K562 (cell line): ENCODE data around the gene TTLL12. TPM values are rescaled to one million over a fixed set of nuclear protein-coding genes. Genes with fewer than 3 reads are reported as not detected.

Experiments used
- ATAC-seq: fragments of 200-7000 bp; cut with Tn5 transposase; 3 replicates; pipeline ENCODE4 v1.9.1; 2020; ENCODE audit warnings: moderate library complexity
- BruUV-seq: library from RNA; stranded (reverse); fragments of 400-500 nt; replicated peaks from 2 replicates; lab custom pipeline; 2021; lab: Mats Ljungman, UMichigan
- CTCF ChIA-PET: fragments of 300-600 bp; formaldehyde crosslinking; extraction: SDS; loops from one replicate; lab custom pipeline; 2021; ENCODE audit warnings: low intra/inter-chr PET ratio; lab: Yijun Ruan, JAX
- POLR2A ChIA-PET: fragments of 300-600, 350-650 bp; sonication (Branson Sonifier 250); formaldehyde crosslinking; extraction: SDS; loops from one replicate; lab custom pipeline; 2021; ENCODE audit warnings: antibody characterized with exemption, inconsistent platforms; lab: Yijun Ruan, JAX
- DNase-seq, 4 experiments: peaks; one replicate each; pipeline versions ENCODE4 v3.0.0 to v3.0.0-alpha.2; 2011 to 2018; ENCODE audit warnings: low spot score in 3 of 4, mixed read lengths in 3 of 4; ENCODE audit errors: extremely low read depth in 1 of 4
- FAIRE-seq: peaks from 2 replicates; lab custom pipeline; 2011; peaks lifted over from hg19 to GRCh38; lab: Jason Lieb, UNC
- H2AFZ ChIP-seq: 2 replicates; pipeline ENCODE4 v1.6.0; 2011; ENCODE audit warnings: low read depth, low read length, control low read depth, inconsistent platforms
- H3K27ac ChIP-seq: fragments of 200-600 bp; 3 replicates; pipeline ENCODE4 v1.8.0; 2011; ENCODE audit warnings: low read depth, mild to moderate bottlenecking, control low read depth, inconsistent platforms, low read length, moderate library complexity, mixed read lengths; ENCODE audit errors: extremely low read depth
- H3K27me3 ChIP-seq, 2 experiments: fragments of 300-600 bp in 1 of 2; 2 replicates in 1 of 2; 3 replicates in 1 of 2; pipeline versions ENCODE4 v1.6.0 to v1.8.0; 2011; ENCODE audit warnings: inconsistent platforms in 2 of 2, low read length in 2 of 2, mild to moderate bottlenecking in 1 of 2, mixed read lengths in 1 of 2, moderate library complexity in 1 of 2; ENCODE audit not compliant: control insufficient read depth in 2 of 2, insufficient read depth in 2 of 2
- H3K36me3 ChIP-seq: fragments of 300-600 bp; 3 replicates; pipeline ENCODE4 v1.8.0; 2011; ENCODE audit warnings: mild to moderate bottlenecking, low read length, inconsistent platforms; ENCODE audit not compliant: control insufficient read depth, insufficient read depth
- H3K4me1 ChIP-seq, 2 experiments: fragments of 200-600 bp in 1 of 2; replicated peaks in 1 of 2; 2 replicates in 1 of 2; 3 replicates in 1 of 2; pipeline versions ENCODE4 v1.5.1 to v1.8.0; 2011; ENCODE audit warnings: inconsistent platforms in 2 of 2, low read length in 2 of 2, mild to moderate bottlenecking in 1 of 2, mixed read lengths in 1 of 2, moderate library complexity in 1 of 2; ENCODE audit not compliant: control insufficient read depth in 2 of 2, insufficient read depth in 2 of 2
- H3K4me2 ChIP-seq: 2 replicates; pipeline ENCODE4 v1.6.1; 2011; ENCODE audit warnings: low read length, control low read depth, inconsistent platforms, mixed read lengths; ENCODE audit not compliant: insufficient read depth
- H3K4me3 ChIP-seq: fragments of 200-600 bp; sonication (generic), shearing (Covaris generic); 2 replicates; pipeline ENCODE4 v1.5.1; 2016; ENCODE audit warnings: control low read depth, inconsistent platforms
- H3K79me2 ChIP-seq: fragments of 200-600 bp; 3 replicates; pipeline ENCODE4 v1.8.0; 2011; ENCODE audit warnings: low read length, inconsistent platforms; ENCODE audit not compliant: control insufficient read depth, insufficient read depth
- H3K9ac ChIP-seq, 2 experiments: 2 replicates each; pipeline versions ENCODE4 v1.6.0 to v1.6.1; 2011; ENCODE audit warnings: low read depth in 2 of 2, low read length in 2 of 2, control low read depth in 1 of 2, inconsistent platforms in 1 of 2, mild to moderate bottlenecking in 1 of 2, mixed read lengths in 1 of 2; ENCODE audit not compliant: insufficient read depth in 1 of 2
- H3K9me1 ChIP-seq: one replicate; pipeline ENCODE4 v1.6.0; 2011; ENCODE audit warnings: inconsistent platforms, mild to moderate bottlenecking, low read length, moderate library complexity; ENCODE audit not compliant: control insufficient read depth, insufficient read depth
- H3K9me3 ChIP-seq: replicated peaks from 2 replicates; pipeline ENCODE4 v1.5.1; 2011; ENCODE audit warnings: low read depth, low read length, inconsistent platforms; ENCODE audit not compliant: control insufficient read depth, insufficient read depth
- H4K20me1 ChIP-seq: replicated peaks from 2 replicates; pipeline ENCODE4 v1.6.1; 2011; ENCODE audit warnings: low read length, inconsistent platforms, mixed read lengths; ENCODE audit not compliant: control insufficient read depth, insufficient read depth
- NFYB ChIP-seq: IDR thresholded peaks from 2 replicates; pipeline ENCODE4 v1.6.1; 2011; ENCODE audit warnings: mild to moderate bottlenecking, moderate library complexity; ENCODE audit not compliant: insufficient read length; ENCODE audit errors: extremely low read depth
- RB1 ChIP-seq: fragments of 450-650 bp; IDR thresholded peaks from 2 replicates; pipeline ENCODE4 v1.6.1; 2017; ENCODE audit warnings: low read depth, mild to moderate bottlenecking
- ZFX ChIP-seq: sonication (generic); formaldehyde crosslinking; IDR thresholded peaks from 2 replicates; pipeline ENCODE4 v1.8.0; 2022; ENCODE audit warnings: mild to moderate bottlenecking, missing genetic modification reagents, moderate library complexity
- WGBS: fragments of 100-300 bp; shearing (Covaris generic); methylation state at CpG from one replicate; pipeline ENCODE4 v1.1.6; 2016; ENCODE audit warnings: low coverage, mixed read lengths; ENCODE audit not compliant: insufficient coverage; ENCODE audit errors: missing lambda C conversion rate; 5-methylcytosine and 5-hydroxymethylcytosine counted together
- in situ Hi-C: fragments of 300-500 bp; cut with MboI; formaldehyde crosslinking; loops from 4 replicates; pipeline ENCODE4 v1.15.0; 2018; ENCODE audit warnings: inconsistent platforms, mixed read lengths
- intact Hi-C: fragments of 100-400 bp; cut with micrococcal nuclease; formaldehyde crosslinking; loops from 2 replicates; pipeline ENCODE4 v1.14.2; 2022
- polyA plus RNA-seq, 8 experiments: library from polyadenylated mRNA; depleted of rRNA in 4 of 8; stranded (reverse) in 5 of 8; unstranded in 3 of 8; fragments of >200 nt; fragmentation: Nextera tagmentation in 2 of 8; fragmentation: Illumina TruSeq in 1 of 8; extraction: Ambion mirVana in 2 of 8; extraction: Trizol in 1 of 8; gene quantifications; 2 replicates each; pipeline versions ENCODE4 v1.2.1 to v1.2.3, GENCODE V29; 2011 to 2014; ENCODE audit warnings: inconsistent platforms in 1 of 8, missing spikeins in 1 of 8
- total RNA-seq, 7 experiments: library from RNA; depleted of rRNA in 6 of 7; stranded (reverse); fragments of >200 nt in 6 of 7; fragmentation: Illumina TruSeq in 2 of 7; extraction: Trizol in 2 of 7; gene quantifications; 2 replicates each; pipeline versions ENCODE4 v1.2.1 to v1.2.3, GENCODE V29; 2011 to 2021; ENCODE audit warnings: low replicate concordance in 1 of 7
- TF ChIP-seq, protein P1 (sequence below): fragments of 450-650 bp; IDR thresholded peaks from 2 replicates; pipeline ENCODE4 v1.6.1; 2016
- TF ChIP-seq, protein P2 (sequence below): fragments of 250-450 bp; sonication (Bioruptor Pico); IDR thresholded peaks from 2 replicates; pipeline ENCODE4 v1.4.0; 2020; ENCODE audit warnings: mild to moderate bottlenecking, moderate library complexity, borderline replicate concordance

The TTLL12 gene
- total and polyA plus RNA-seq, 9 of the 15 experiments (the other 6 are each of a cell fraction or from before 2014, with no cell fraction given): 1.3 to 128 (median 43.0) TPM

DNA sequence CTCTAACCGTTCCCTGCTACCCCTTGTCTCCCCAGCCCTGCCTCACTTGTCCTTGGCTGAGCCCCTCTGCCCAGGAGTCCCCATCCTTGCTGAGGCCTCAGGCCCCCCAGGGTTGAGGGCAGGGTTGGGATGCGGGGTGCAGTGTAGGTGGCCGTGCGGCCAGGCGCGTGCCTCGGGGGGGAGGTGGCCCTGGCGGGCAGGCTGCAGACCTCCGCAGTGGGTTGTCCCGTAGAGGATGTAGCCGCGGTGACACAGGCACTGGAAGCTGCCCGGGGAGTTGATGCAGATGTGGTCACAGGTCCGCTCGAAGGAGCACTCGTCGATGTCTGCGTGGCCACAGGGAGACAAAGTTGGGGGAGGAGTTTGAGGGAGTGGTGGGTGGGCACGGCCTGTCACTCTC lies 41.9 kb upstream of the TTLL12 start:
- TF ChIP-seq, protein P1, sequence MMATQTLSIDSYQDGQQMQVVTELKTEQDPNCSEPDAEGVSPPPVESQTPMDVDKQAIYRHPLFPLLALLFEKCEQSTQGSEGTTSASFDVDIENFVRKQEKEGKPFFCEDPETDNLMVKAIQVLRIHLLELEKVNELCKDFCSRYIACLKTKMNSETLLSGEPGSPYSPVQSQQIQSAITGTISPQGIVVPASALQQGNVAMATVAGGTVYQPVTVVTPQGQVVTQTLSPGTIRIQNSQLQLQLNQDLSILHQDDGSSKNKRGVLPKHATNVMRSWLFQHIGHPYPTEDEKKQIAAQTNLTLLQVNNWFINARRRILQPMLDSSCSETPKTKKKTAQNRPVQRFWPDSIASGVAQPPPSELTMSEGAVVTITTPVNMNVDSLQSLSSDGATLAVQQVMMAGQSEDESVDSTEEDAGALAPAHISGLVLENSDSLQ: 0 out of 2 replicates have a peak, but pooled peaks have one; percentile 21
- TF ChIP-seq RB1: no peak
- no peak for TF ChIP-seq ZFX (CRISPR knock-in tag)
- TF ChIP-seq, protein P2, sequence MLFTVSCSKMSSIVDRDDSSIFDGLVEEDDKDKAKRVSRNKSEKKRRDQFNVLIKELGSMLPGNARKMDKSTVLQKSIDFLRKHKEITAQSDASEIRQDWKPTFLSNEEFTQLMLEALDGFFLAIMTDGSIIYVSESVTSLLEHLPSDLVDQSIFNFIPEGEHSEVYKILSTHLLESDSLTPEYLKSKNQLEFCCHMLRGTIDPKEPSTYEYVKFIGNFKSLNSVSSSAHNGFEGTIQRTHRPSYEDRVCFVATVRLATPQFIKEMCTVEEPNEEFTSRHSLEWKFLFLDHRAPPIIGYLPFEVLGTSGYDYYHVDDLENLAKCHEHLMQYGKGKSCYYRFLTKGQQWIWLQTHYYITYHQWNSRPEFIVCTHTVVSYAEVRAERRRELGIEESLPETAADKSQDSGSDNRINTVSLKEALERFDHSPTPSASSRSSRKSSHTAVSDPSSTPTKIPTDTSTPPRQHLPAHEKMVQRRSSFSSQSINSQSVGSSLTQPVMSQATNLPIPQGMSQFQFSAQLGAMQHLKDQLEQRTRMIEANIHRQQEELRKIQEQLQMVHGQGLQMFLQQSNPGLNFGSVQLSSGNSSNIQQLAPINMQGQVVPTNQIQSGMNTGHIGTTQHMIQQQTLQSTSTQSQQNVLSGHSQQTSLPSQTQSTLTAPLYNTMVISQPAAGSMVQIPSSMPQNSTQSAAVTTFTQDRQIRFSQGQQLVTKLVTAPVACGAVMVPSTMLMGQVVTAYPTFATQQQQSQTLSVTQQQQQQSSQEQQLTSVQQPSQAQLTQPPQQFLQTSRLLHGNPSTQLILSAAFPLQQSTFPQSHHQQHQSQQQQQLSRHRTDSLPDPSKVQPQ (CRISPR knock-in tag): no peak
- TF ChIP-seq NFYB: no peak
- TF ChIP-seq, all 486 proteins: peak for 1
- ChIA-PET POLR2A (no interaction called here), CTCF (interaction anchor here (1.0 to 1.2 kb wide), 2 partner anchors 361 to 449 kb away, joined by 3 to 5 read pairs; no protein-coding TSS in a partner anchor)
- Histone ChIP-seq H3K27me3 (peaks cover 0 to 22% of the 10 kb centered on the region in 2 experiments; a peak in 2 of 5 replicates), H3K4me3 (no peak overlapping the region), H3K4me2 (no peak overlapping the region), H3K27ac (no peak overlapping the region), H3K36me3 (no peaks in the 10 kb centered on the region), H3K4me1 (peaks cover 0 to 40% of the 10 kb centered on the region in 2 experiments; a peak in 2 of 5 replicates), H3K9ac (peak overlapping the region in 1 of 2 experiments; percentile 26; a peak in 1 of 4 replicates), H2AFZ (no peak overlapping the region), H3K9me3 (no peaks in the 10 kb centered on the region), H4K20me1 (peaks cover 4% of the 10 kb centered on the region; the same call in 1 of the 2 replicates), H3K9me1 (no peaks in the 10 kb centered on the region), H3K79me2 (no peaks in the 10 kb centered on the region)
- BruUV-seq: no TSS peak
- 27% methylated on average over 13 of the region's 19 CpGs for WGBS
- in situ Hi-C loops: no loop called here
- DNase-seq (no peak), ATAC-seq (no peak), FAIRE-seq (no peak)
- intact Hi-C loops: loop anchor here (5.0 kb wide), 1 partner anchor 42 kb away; the partner anchor contains the start of gene TTLL12
